Suprapubic skin (tissue), 4 donors: ENCODE results near the gene BOD1L1. TPM values are rescaled to one million over a fixed set of nuclear protein-coding genes. Genes with fewer than 3 reads are reported as not detected.
A peak's percentile ranks its signal among the peaks of the same experiment; 100 is the strongest.

Source experiments
- DNase-seq, 2 donors: peaks; one replicate each; pipeline ENCODE4 v3.0.0-alpha.2; 2019; ENCODE audit warnings: low spot score in 2 of 2
- H3K27ac ChIP-seq: fragments of 200-600 bp; sonication (generic); one replicate; pipeline ENCODE4 v1.5.1; 2019
- H3K27me3 ChIP-seq: fragments of 200-600 bp; sonication (generic); one replicate; pipeline ENCODE4 v1.5.1; 2019
- H3K36me3 ChIP-seq: fragments of 200-600 bp; sonication (generic); one replicate; pipeline ENCODE4 v1.5.1; 2019
- H3K4me1 ChIP-seq: fragments of 200-600 bp; sonication (generic); one replicate; pipeline ENCODE4 v1.5.1; 2019
- H3K4me3 ChIP-seq: fragments of 200-600 bp; sonication (generic); one replicate; pipeline ENCODE4 v1.5.1; 2019; ENCODE audit warnings: mild to moderate bottlenecking
- H3K9me3 ChIP-seq: fragments of 200-600 bp; sonication (generic); one replicate; pipeline ENCODE4 v1.5.1; 2019
- CTCF ChIP-seq, 2 donors: fragments of 200-600 bp in 1 of 2; fragments of 450-650 bp in 1 of 2; sonication (generic) in 1 of 2; IDR thresholded peaks; one replicate each; pipeline ENCODE4 v1.5.1; 2016 to 2019; ENCODE audit warnings: antibody characterized with exemption in 2 of 2, mild to moderate bottlenecking in 1 of 2, moderate library complexity in 1 of 2
- EP300 ChIP-seq: sonication (generic); formaldehyde crosslinking; IDR thresholded peaks from one replicate; pipeline ENCODE4 v1.6.1; 2017; ENCODE audit warnings: antibody characterized with exemption
- POLR2A ChIP-seq, 2 donors: fragments of 450-650 bp; IDR thresholded peaks; one replicate each; pipeline ENCODE4 v1.6.1; 2017; ENCODE audit warnings: antibody characterized with exemption in 2 of 2, mild to moderate bottlenecking in 2 of 2, moderate library complexity in 2 of 2
- POLR2AphosphoS5 ChIP-seq, 3 donors: sonication (generic); formaldehyde crosslinking; IDR thresholded peaks; one replicate each; pipeline ENCODE4 v1.6.1; 2017; ENCODE audit warnings: antibody characterized with exemption in 3 of 3
- WGBS: methylation state at CpG from one replicate; pipeline ENCODE4 v1.1.5; 2018; 5-methylcytosine and 5-hydroxymethylcytosine counted together
- total RNA-seq, 4 donors: library from RNA; depleted of rRNA; stranded (reverse); fragments of >200 nt; gene quantifications; one replicate each; pipeline ENCODE4 v1.1.0, GENCODE V29; 2016

The BOD1L1 gene
- total RNA-seq, 4 donors from 2014 or later = 26.5 to 78.0 (median 36.5) TPM

GRCh38 chr4:13538427-13538973 lies 89.0 kb downstream of the BOD1L1 start:
- 30% methylated on average over 16 of the region's 16 CpGs for whole genome bisulfite sequencing
- peaks cover 44% of the 10 kb centered on the region for H3K4me1 ChIP-seq
- no peak overlapping the region for H3K27ac ChIP-seq
- DNase-seq = no peak
- no peak for TF ChIP-seq CTCF (IDR thresholded peaks at IDR 0.05)
- TF ChIP-seq POLR2AphosphoS5 (IDR thresholded peaks at IDR 0.05) = no peak
- no peak for TF ChIP-seq POLR2A (IDR thresholded peaks at IDR 0.05)
- no peak for TF ChIP-seq EP300
- no peaks in the 10 kb centered on the region for H3K36me3 ChIP-seq
- no peaks in the 10 kb centered on the region for H3K9me3 ChIP-seq
- H3K27me3 ChIP-seq = peaks cover 100% of the 10 kb centered on the region
- peak overlapping the region; percentile 10 for H3K4me3 ChIP-seq

DNA sequence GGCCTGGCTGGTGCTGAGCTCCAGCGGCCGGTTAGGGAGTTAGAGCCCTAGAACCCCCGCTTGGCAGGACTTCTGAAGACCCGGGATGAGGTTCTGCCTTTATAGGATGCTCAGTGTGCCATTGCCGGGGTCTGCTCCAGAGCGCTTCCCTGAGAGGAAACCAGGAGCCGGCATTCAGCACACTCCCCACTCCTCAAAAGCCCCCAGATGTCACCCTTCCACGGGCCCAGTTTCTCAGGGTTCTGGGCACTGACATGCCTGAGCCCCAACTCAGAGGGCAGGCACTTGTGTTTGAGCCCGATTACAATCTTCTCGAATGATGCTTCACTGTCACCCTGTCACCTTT lies 89.7 kb downstream of the BOD1L1 start:
- Histone ChIP-seq H3K36me3 (no peaks in the 10 kb centered on the region), H3K27ac (no peak overlapping the region), H3K4me1 (peaks cover 44% of the 10 kb centered on the region), H3K9me3 (no peaks in the 10 kb centered on the region), H3K4me3 (no peak overlapping the region), H3K27me3 (peaks cover 100% of the 10 kb centered on the region)
- DNase-seq = no peak
- TF ChIP-seq EP300 (no peak), CTCF (IDR thresholded peaks at IDR 0.05) (no peak), POLR2A (IDR thresholded peaks at IDR 0.05) (no peak), POLR2AphosphoS5 (IDR thresholded peaks at IDR 0.05) (no peak)
- 15% methylated on average over 10 of the region's 10 CpGs for WGBS

- H3K27me3 ChIP-seq = peaks cover 100% of the 10 kb centered on the region
- no peaks in the 10 kb centered on the region for H3K36me3 ChIP-seq
- H3K4me3 ChIP-seq = no peak overlapping the region
- H3K4me1 ChIP-seq = peaks cover 40% of the 10 kb centered on the region
- no peaks in the 10 kb centered on the region for H3K9me3 ChIP-seq
- no peak for TF ChIP-seq POLR2AphosphoS5 (IDR thresholded peaks at IDR 0.05)
- TF ChIP-seq CTCF (IDR thresholded peaks at IDR 0.05) = no peak
- no peak for TF ChIP-seq EP300
- no peak for TF ChIP-seq POLR2A (IDR thresholded peaks at IDR 0.05)
- no peak overlapping the region for H3K27ac ChIP-seq
- 15% methylated on average over 29 of the region's 34 CpGs for WGBS
- no peak for DNase-seq
These were observed 90.3 kb downstream of the BOD1L1 start for GRCh38 chr4:13537011-13537831.

- no peak overlapping the region for H3K4me3 ChIP-seq
- H3K4me1 ChIP-seq = peaks cover 34% of the 10 kb centered on the region
- H3K27ac ChIP-seq = no peak overlapping the region
- peaks cover 100% of the 10 kb centered on the region for H3K27me3 ChIP-seq
- DNase-seq = no peak
- H3K9me3 ChIP-seq = no peaks in the 10 kb centered on the region
- WGBS = 28% methylated on average over 6 of the region's 6 CpGs
- no peak for TF ChIP-seq CTCF (IDR thresholded peaks at IDR 0.05)
- no peak for TF ChIP-seq POLR2AphosphoS5 (IDR thresholded peaks at IDR 0.05)
- TF ChIP-seq POLR2A (IDR thresholded peaks at IDR 0.05) = no peak
- no peak for TF ChIP-seq EP300
- no peaks in the 10 kb centered on the region for H3K36me3 ChIP-seq
These were observed 90.9 kb downstream of the BOD1L1 start for GRCh38 chr4:13536607-13537006.

DNA sequence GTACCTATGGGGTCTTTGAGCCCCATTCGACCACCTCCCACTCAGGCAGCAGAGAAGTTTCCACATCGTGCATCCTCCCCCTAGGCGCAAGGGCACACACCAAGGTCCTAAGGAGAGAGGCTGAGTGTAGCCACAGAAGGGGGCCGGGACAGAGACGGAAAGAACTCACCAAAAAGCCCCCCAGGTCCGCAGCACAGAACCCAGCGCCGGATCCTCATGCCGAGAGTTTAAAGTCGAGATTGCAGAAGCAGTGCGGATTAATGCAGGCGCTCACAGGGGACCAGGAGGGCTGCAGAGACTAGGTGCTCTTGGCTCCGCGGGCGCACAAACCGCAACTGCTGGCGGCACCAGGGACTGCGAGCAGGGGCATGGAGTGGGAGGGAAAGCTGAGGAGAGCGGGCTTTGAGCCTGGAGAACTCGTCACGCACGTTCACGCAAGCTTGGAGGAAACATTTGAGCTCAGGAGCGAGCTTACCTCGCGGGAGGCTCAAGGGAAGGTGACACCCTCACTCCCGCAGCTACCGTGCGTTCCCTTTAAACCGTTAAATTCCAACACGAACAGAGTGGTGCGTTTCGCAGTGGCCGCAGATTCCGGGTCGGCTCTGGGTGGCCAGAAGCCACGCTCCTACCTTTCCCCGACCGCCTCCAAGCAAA lies 91.7 kb downstream of the BOD1L1 start:
- no peaks in the 10 kb centered on the region for H3K36me3 ChIP-seq
- DNase-seq = no peak
- H3K9me3 ChIP-seq = no peaks in the 10 kb centered on the region
- H3K4me3 ChIP-seq = no peak overlapping the region
- no peak overlapping the region for H3K27ac ChIP-seq
- H3K27me3 ChIP-seq = peaks cover 100% of the 10 kb centered on the region
- TF ChIP-seq POLR2A (IDR thresholded peaks at IDR 0.05) (no peak), EP300 (no peak), CTCF (IDR thresholded peaks at IDR 0.05) (no peak), POLR2AphosphoS5 (IDR thresholded peaks at IDR 0.05) (no peak)
- 2% methylated on average over 25 of the region's 39 CpGs for WGBS
- peaks cover 28% of the 10 kb centered on the region for H3K4me1 ChIP-seq
